Upper lobe of left lung (tissue), 6 donors: ENCODE data around the gene TMEM119. TPM values are rescaled to one million over a fixed set of nuclear protein-coding genes. Genes with fewer than 3 reads are reported as not detected.
A peak's percentile ranks its signal among the peaks of the same experiment; 100 is the strongest.

Experiments used
- ATAC-seq, 2 donors: fragments of 200-7000 bp; cut with Tn5 transposase; one replicate each; pipeline ENCODE4 v1.9.1; 2022; ENCODE audit warnings: mild to moderate bottlenecking in 2 of 2, moderate library complexity in 2 of 2; ENCODE audit not compliant: low FRiP score in 2 of 2
- DNase-seq, 2 donors: peaks; one replicate each; pipeline ENCODE4 v3.0.0-alpha.2; 2019 to 2020
- H3K27ac ChIP-seq, 4 donors: fragments of 200-600 bp; sonication (generic); one replicate each; pipeline ENCODE4 v1.5.1; 2016 to 2019
- H3K27me3 ChIP-seq, 4 donors: fragments of 200-600 bp; sonication (generic); one replicate each; pipeline ENCODE4 v1.5.1; 2017 to 2019
- H3K36me3 ChIP-seq, 4 donors: fragments of 200-600 bp; sonication (generic); one replicate each; pipeline ENCODE4 v1.5.1; 2016 to 2019
- H3K4me1 ChIP-seq, 4 donors: fragments of 200-600 bp; sonication (generic); one replicate each; pipeline ENCODE4 v1.5.1; 2018 to 2019
- H3K4me3 ChIP-seq, 4 donors: fragments of 200-600 bp; sonication (generic); one replicate each; pipeline ENCODE4 v1.5.1; 2017 to 2019; ENCODE audit warnings: mild to moderate bottlenecking in 2 of 4, moderate library complexity in 1 of 4
- H3K9me3 ChIP-seq, 4 donors: fragments of 200-600 bp; sonication (generic); one replicate each; pipeline ENCODE4 v1.5.1; 2018 to 2019
- CTCF ChIP-seq, 6 experiments: fragments of 450-650 bp in 4 of 6; fragments of 200-600 bp in 2 of 6; sonication (generic) in 2 of 6; IDR thresholded peaks; one replicate each; pipeline ENCODE4 v1.5.1; 2016 to 2019; ENCODE audit warnings: antibody characterized with exemption in 6 of 6
- EP300 ChIP-seq, 4 donors: sonication (generic); formaldehyde crosslinking; IDR thresholded peaks; one replicate each; pipeline ENCODE4 v1.5.1; 2017; ENCODE audit warnings: antibody characterized with exemption in 4 of 4, control low read depth in 2 of 4
- POLR2A ChIP-seq, 4 donors: fragments of 450-650 bp; IDR thresholded peaks; one replicate each; pipeline ENCODE4 v1.5.1; 2016 to 2017; ENCODE audit warnings: antibody characterized with exemption in 4 of 4, mild to moderate bottlenecking in 2 of 4
- POLR2AphosphoS5 ChIP-seq, 2 donors: sonication (generic); formaldehyde crosslinking; IDR thresholded peaks; one replicate each; pipeline ENCODE4 v1.5.1; 2017; ENCODE audit warnings: antibody characterized with exemption in 2 of 2
- WGBS, 2 donors: methylation state at CpG; one replicate each; pipeline ENCODE4 v1.1.5; 2017 to 2018; 5-methylcytosine and 5-hydroxymethylcytosine counted together
- total RNA-seq, 6 donors: library from RNA; depleted of rRNA in 4 of 6; stranded (reverse); fragments of >200 nt in 4 of 6; gene quantifications; one replicate each; pipeline versions ENCODE4 v1.1.0 to v1.2.1, GENCODE V29; 2016 to 2021
- donor health status: DM: no; HTN: no; CAD: no; lungs with moderate emphysema.
- donor health status: DM: no; HTN: yes; CAD: no; lungs with severe emphysema.

TMEM119 gene
- total RNA-seq, 6 donors from 2014 or later, result 1.5 to 50.7 (median 20.5) TPM

DNA sequence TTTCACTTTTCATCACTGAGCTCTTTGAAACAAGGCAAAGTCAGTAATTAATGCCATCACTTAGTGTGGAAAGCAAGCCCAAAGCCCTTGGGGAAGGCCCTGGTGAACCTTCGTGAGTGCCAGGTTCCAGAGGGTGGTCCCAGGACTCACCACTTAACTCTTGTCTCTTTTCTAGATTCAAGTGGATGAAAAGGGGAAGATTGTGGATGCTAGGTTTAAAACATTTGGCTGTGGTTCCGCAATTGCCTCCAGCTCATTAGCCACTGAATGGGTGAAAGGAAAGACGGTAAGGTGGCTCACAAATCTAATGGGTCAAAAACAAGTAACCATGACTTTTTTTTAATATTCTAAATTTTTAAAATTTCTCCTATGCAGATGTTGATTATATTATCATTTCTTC, 32.7 kb downstream of the TMEM119 start:
- TF ChIP-seq EP300 (IDR thresholded peaks at IDR 0.05), result no peak
- no peak for TF ChIP-seq CTCF (IDR thresholded peaks at IDR 0.05)
- no peak for TF ChIP-seq POLR2AphosphoS5 (IDR thresholded peaks at IDR 0.05)
- no peak for TF ChIP-seq POLR2A (IDR thresholded peaks at IDR 0.05)

GRCh38 chr12:108564724-108565123, 33.2 kb downstream of the TMEM119 start:
- Histone ChIP-seq H3K27me3 (no peaks in the 10 kb centered on the region), H3K27ac (no peak overlapping the region), H3K4me1 (peaks cover 20 to 53% (median 40%) of the 10 kb centered on the region in 4 donors), H3K4me3 (no peak overlapping the region), H3K36me3 (peaks cover 23 to 57% (median 48%) of the 10 kb centered on the region in 4 donors), H3K9me3 (no peaks in the 10 kb centered on the region)
- DNase-seq (no peak), ATAC-seq (no peak)
- TF ChIP-seq CTCF (IDR thresholded peaks at IDR 0.05), result no peak
- TF ChIP-seq POLR2A (IDR thresholded peaks at IDR 0.05), result no peak
- TF ChIP-seq EP300 (IDR thresholded peaks at IDR 0.05), result no peak
- no peak for TF ChIP-seq POLR2AphosphoS5 (IDR thresholded peaks at IDR 0.05)

More for the DNA sequence above, 32.7 kb downstream of the TMEM119 start:
- Histone ChIP-seq H3K4me1 (peaks cover 16 to 49% (median 36%) of the 10 kb centered on the region in 4 donors), H3K9me3 (no peaks in the 10 kb centered on the region), H3K27me3 (no peaks in the 10 kb centered on the region), H3K36me3 (peaks cover 23 to 62% (median 50%) of the 10 kb centered on the region in 4 donors), H3K4me3 (no peak overlapping the region), H3K27ac (no peak overlapping the region)
- DNase-seq (no peak), ATAC-seq (no peak)
- 77 to 79% methylated on average over 3 of the region's 3 CpGs for WGBS, 2 donors

- H3K4me3 ChIP-seq, result peak overlapping the region in 2 of 4 donors; percentile 79 to 95
- DNase-seq, result no peak
- no peaks in the 10 kb centered on the region for H3K9me3 ChIP-seq
- H3K27ac ChIP-seq, result no peak overlapping the region
- no peak for ATAC-seq
- H3K4me1 ChIP-seq, result peaks cover 29 to 62% (median 49%) of the 10 kb centered on the region in 4 donors
- H3K36me3 ChIP-seq, result peaks cover 21 to 48% (median 40%) of the 10 kb centered on the region in 4 donors
- WGBS, 2 donors, result 0 to 6% methylated on average over 1 of the region's 1 CpG
- TF ChIP-seq CTCF (IDR thresholded peaks at IDR 0.05) (peak in 1 of 6 experiments; percentile 11), POLR2AphosphoS5 (IDR thresholded peaks at IDR 0.05) (no peak)
- no peaks in the 10 kb centered on the region for H3K27me3 ChIP-seq
Observed at GRCh38 chr12:108563804-108564151, 34.1 kb downstream of the TMEM119 start.

DNA sequence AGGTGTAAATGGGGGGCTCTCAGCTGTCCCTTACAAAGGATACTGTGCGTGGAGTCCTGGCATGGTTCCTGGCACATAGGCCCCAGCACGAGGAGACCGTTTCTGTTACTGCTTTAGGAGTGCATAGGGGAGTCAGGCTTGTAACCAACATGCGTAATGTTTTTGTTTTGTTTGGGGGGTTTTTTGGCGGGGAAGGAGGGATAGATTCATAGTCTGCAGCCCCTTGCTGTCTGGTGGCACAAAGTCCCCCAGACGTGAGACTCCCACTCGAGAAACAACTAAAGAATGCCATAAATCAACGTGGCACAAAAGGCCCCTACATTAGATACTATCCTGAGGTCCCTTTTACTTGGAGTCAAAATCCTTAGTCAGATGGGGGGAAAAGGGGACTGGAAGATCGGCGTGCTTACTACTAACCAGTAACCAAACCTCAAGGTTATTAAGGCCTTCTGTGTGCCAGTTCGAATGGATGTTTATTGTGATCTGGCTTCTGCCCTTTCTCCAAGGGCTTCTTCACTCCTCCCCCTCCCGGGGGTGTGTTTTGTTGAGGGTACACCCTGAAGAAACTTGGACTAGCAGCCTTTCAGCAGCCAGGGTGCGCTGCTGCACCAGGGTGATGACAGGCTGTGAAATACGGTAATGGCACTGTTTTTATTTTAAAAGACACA, 34.6 kb downstream of the TMEM119 start:
- Histone ChIP-seq H3K36me3 (peaks cover 16 to 43% (median 36%) of the 10 kb centered on the region in 4 donors), H3K4me3 (peak overlapping the region; percentile 64 to 95 (median 82)), H3K9me3 (no peaks in the 10 kb centered on the region), H3K27me3 (no peaks in the 10 kb centered on the region), H3K27ac (peak overlapping the region; percentile 87 to 95 (median 94)), H3K4me1 (peaks cover 34 to 67% (median 52%) of the 10 kb centered on the region in 4 donors)
- DNase-seq (peak in 1 of 2 donors; percentile 92), ATAC-seq (peak; percentile 71 to 78)
- WGBS, 2 donors, result 1 to 2% methylated on average over 13 to 14 of the region's 14 CpGs
- TF ChIP-seq POLR2AphosphoS5 (IDR thresholded peaks at IDR 0.05) (peak in 1 of 2 donors; percentile 46), POLR2A (IDR thresholded peaks at IDR 0.05) (peak in 2 of 4 donors; percentile 29 to 45), CTCF (IDR thresholded peaks at IDR 0.05) (peak; percentile 65 to 86 (median 79)), EP300 (IDR thresholded peaks at IDR 0.05) (no peak)
